ENCODE results near the gene SLC4A11.

The SLC4A11 gene

GRCh38 chr20:3227506-3227905 lies 11.5 kb downstream of the SLC4A11 start:
- Histone ChIP-seq H3K27me3 (ENCODE audit: insufficient read depth, poor library complexity, severe bottlenecking) (no peaks in the 10 kb centered on the region), H3K4me3 (replicated peaks; ENCODE audit: insufficient read depth, low read length) (no peak overlapping the region), H3K27ac (replicated peaks) (no peak overlapping the region)
- no peak for DNase-seq (ENCODE audit: low read depth in 1 of 2, low spot score in 1 of 2)
- TF ChIP-seq POLR2AphosphoS5 (IDR thresholded peaks at IDR 0.05; ENCODE audit: low read depth) (no peak), REST (IDR thresholded peaks at IDR 0.05; ENCODE audit: insufficient replicate concordance, low read depth) (no peak), CTCF (IDR thresholded peaks at IDR 0.05; ENCODE audit: insufficient read depth, low read length) (no peak), SPI1 (IDR thresholded peaks at IDR 0.05; ENCODE audit: borderline replicate concordance, low read depth) (no peak), GABPA (IDR thresholded peaks at IDR 0.05; ENCODE audit: low read depth) (no peak)

GRCh38 chr20:3226864-3227263 lies 12.1 kb downstream of the SLC4A11 start:
- no peak overlapping the region for H3K27ac ChIP-seq (replicated peaks)
- no peaks in the 10 kb centered on the region for H3K27me3 ChIP-seq (ENCODE audit: insufficient read depth, poor library complexity, severe bottlenecking)
- TF ChIP-seq REST (IDR thresholded peaks at IDR 0.05; ENCODE audit: insufficient replicate concordance, low read depth) (no peak), GABPA (IDR thresholded peaks at IDR 0.05; ENCODE audit: low read depth) (no peak), POLR2AphosphoS5 (IDR thresholded peaks at IDR 0.05; ENCODE audit: low read depth) (no peak), CTCF (IDR thresholded peaks at IDR 0.05; ENCODE audit: insufficient read depth, low read length) (no peak), SPI1 (IDR thresholded peaks at IDR 0.05; ENCODE audit: borderline replicate concordance, low read depth) (no peak)
- no peak for DNase-seq (ENCODE audit: low read depth in 1 of 2, low spot score in 1 of 2)
- no peak overlapping the region for H3K4me3 ChIP-seq (replicated peaks; ENCODE audit: insufficient read depth, low read length)

- Histone ChIP-seq H3K27ac (replicated peaks) (no peak overlapping the region), H3K27me3 (ENCODE audit: insufficient read depth, poor library complexity, severe bottlenecking) (no peaks in the 10 kb centered on the region), H3K4me3 (replicated peaks; ENCODE audit: insufficient read depth, low read length) (no peak overlapping the region)
- no peak for DNase-seq (ENCODE audit: low read depth in 1 of 2, low spot score in 1 of 2)
- TF ChIP-seq CTCF (IDR thresholded peaks at IDR 0.05; ENCODE audit: insufficient read depth, low read length) (no peak), GABPA (IDR thresholded peaks at IDR 0.05; ENCODE audit: low read depth) (no peak), POLR2AphosphoS5 (IDR thresholded peaks at IDR 0.05; ENCODE audit: low read depth) (no peak), REST (IDR thresholded peaks at IDR 0.05; ENCODE audit: insufficient replicate concordance, low read depth) (no peak), SPI1 (IDR thresholded peaks at IDR 0.05; ENCODE audit: borderline replicate concordance, low read depth) (no peak)
Observed at GRCh38 chr20:3226093-3226492, 12.9 kb downstream of the SLC4A11 start.
